CD4-positive, alpha-beta T cell (primary cell): ENCODE results near the gene CYP27A1. TPM values are rescaled to one million over a fixed set of nuclear protein-coding genes. Genes with fewer than 3 reads are reported as not detected.
"Not testable (repeated sequence)": the region's sequence is repeated elsewhere in the genome, so short reads cannot be mapped to it uniquely, and the experiment has no call there.

Source experiments
- ATAC-seq: fragments of 200-7000 bp; cut with Tn5 transposase; one replicate; pipeline ENCODE4 v1.10.0; 2022; ENCODE audit warnings: mild to moderate bottlenecking; ENCODE audit not compliant: poor library complexity
- CTCF ChIA-PET: fragments of 350-600 bp; sonication (Branson Sonifier 250); formaldehyde crosslinking; loops from one replicate; lab custom pipeline; 2021; ENCODE audit warnings: antibody characterized with exemption, inconsistent platforms; lab: Charles Lee
- POLR2A ChIA-PET: fragments of 350-600 bp; sonication (Branson Sonifier 250); formaldehyde crosslinking; loops from one replicate; lab custom pipeline; 2021; ENCODE audit warnings: antibody characterized with exemption, inconsistent platforms; lab: Charles Lee
- DNase-seq, 14 experiments: peaks; one replicate each; pipeline ENCODE4 v3.0.0-alpha.2; 2013 to 2020; ENCODE audit warnings: mixed read lengths in 2 of 14
- H3K27ac ChIP-seq, 2 donors: one replicate each; pipeline versions ENCODE4 v1.5.1 to v1.7.0; 2013; ENCODE audit warnings: low read length in 2 of 2, low read depth in 1 of 2, mild to moderate bottlenecking in 1 of 2
- H3K27me3 ChIP-seq, 2 experiments: 1 replicate in 1 of 2; 2 replicates in 1 of 2; pipeline versions ENCODE4 v1.6.1 to v1.7.0; 2013; ENCODE audit warnings: low read length in 2 of 2, control low read depth in 1 of 2, mild to moderate bottlenecking in 1 of 2, moderate library complexity in 1 of 2; ENCODE audit not compliant: insufficient read depth in 2 of 2, control insufficient read depth in 1 of 2
- H3K36me3 ChIP-seq: one replicate; pipeline ENCODE4 v1.6.1; 2013; ENCODE audit warnings: low read length, control low read depth; ENCODE audit not compliant: insufficient read depth
- H3K4me1 ChIP-seq: one replicate; pipeline ENCODE4 v1.6.1; 2013; ENCODE audit warnings: low read length, control low read depth; ENCODE audit not compliant: insufficient read depth
- H3K4me3 ChIP-seq: one replicate; pipeline ENCODE4 v1.5.1; 2013; ENCODE audit warnings: mild to moderate bottlenecking, low read length, moderate library complexity
- H3K9me3 ChIP-seq, 2 experiments: 1 replicate in 1 of 2; 2 replicates in 1 of 2; pipeline versions ENCODE4 v1.6.1 to v1.7.0; 2013; ENCODE audit warnings: low read length in 2 of 2, mild to moderate bottlenecking in 2 of 2, control low read depth in 1 of 2, moderate library complexity in 1 of 2; ENCODE audit not compliant: control insufficient read depth in 1 of 2, insufficient read depth in 1 of 2
- H3K27ac Mint-ChIP-seq: one replicate; pipeline ENCODE4 v1.8.0; 2020; ENCODE audit warnings: mixed read lengths
- H3K27me3 Mint-ChIP-seq: one replicate; pipeline ENCODE4 v1.8.0; 2021; ENCODE audit warnings: mixed read lengths
- H3K36me3 Mint-ChIP-seq: one replicate; pipeline ENCODE4 v1.8.0; 2021; ENCODE audit warnings: low read depth, mixed read lengths
- H3K4me1 Mint-ChIP-seq: one replicate; pipeline ENCODE4 v1.8.0; 2021; ENCODE audit warnings: low read depth, mixed read lengths
- H3K4me3 Mint-ChIP-seq: one replicate; pipeline ENCODE4 v1.8.0; 2020; ENCODE audit warnings: mild to moderate bottlenecking, mixed read lengths
- H3K9me3 Mint-ChIP-seq: one replicate; pipeline ENCODE4 v1.8.0; 2020; ENCODE audit warnings: mixed read lengths
- intact Hi-C, 2 experiments: fragments of 100-400 bp; cut with DNase I in 1 of 2; cut with micrococcal nuclease in 1 of 2; formaldehyde crosslinking; loops; one replicate each; pipeline versions ENCODE4 v1.15.1 to v1.9.0; 2023 to 2025; cut with DNase I, micrococcal nuclease
- total RNA-seq, 174 experiments: library from RNA in 2 of 174; stranded (reverse) in 2 of 174; gene quantifications; one replicate each; pipeline ENCODE4 v1.2.3 and lab custom pipeline; 2021 to 2026
- TF ChIP-seq, protein P1 (sequence below): fragments of 200-600 bp; IDR thresholded peaks from one replicate; pipeline ENCODE4 v1.8.0; 2022; ENCODE audit warnings: antibody characterized with exemption, mild to moderate bottlenecking

Gene CYP27A1
- total RNA-seq, 2 experiments from 2014 or later: 0.28 TPM; not detected in 1

DNA sequence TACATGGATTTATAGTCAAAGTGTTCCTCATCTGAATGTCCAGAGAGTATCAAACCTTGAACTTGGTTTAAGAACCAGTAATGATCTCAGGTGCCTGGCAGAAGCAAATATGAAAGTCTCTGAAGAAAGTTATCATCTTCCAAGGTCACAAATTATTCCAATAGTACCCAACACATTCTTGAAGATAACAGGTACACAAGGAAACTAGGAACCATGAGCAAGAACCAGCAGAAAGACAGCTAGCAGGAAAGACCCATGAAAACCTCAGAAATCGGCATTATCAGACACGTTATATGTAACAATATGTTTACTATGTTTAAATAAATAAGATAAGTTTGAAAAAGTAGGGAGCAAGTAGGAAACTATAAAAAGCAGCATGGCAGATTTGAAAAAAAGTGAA is 55.5 kb downstream of the CYP27A1 start:
- TF ChIP-seq, protein P1, sequence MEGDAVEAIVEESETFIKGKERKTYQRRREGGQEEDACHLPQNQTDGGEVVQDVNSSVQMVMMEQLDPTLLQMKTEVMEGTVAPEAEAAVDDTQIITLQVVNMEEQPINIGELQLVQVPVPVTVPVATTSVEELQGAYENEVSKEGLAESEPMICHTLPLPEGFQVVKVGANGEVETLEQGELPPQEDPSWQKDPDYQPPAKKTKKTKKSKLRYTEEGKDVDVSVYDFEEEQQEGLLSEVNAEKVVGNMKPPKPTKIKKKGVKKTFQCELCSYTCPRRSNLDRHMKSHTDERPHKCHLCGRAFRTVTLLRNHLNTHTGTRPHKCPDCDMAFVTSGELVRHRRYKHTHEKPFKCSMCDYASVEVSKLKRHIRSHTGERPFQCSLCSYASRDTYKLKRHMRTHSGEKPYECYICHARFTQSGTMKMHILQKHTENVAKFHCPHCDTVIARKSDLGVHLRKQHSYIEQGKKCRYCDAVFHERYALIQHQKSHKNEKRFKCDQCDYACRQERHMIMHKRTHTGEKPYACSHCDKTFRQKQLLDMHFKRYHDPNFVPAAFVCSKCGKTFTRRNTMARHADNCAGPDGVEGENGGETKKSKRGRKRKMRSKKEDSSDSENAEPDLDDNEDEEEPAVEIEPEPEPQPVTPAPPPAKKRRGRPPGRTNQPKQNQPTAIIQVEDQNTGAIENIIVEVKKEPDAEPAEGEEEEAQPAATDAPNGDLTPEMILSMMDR: no peak
- DNase-seq (no peak), ATAC-seq (no peak)
- no peak overlapping the region for H3K27ac ChIP-seq
- H3K36me3 ChIP-seq: no peaks in the 10 kb centered on the region
- H3K27me3 Mint-ChIP-seq: peaks cover 68% of the 10 kb centered on the region
- no peaks in the 10 kb centered on the region for H3K36me3 Mint-ChIP-seq
- peaks cover 0 to 14% of the 10 kb centered on the region in 2 experiments for H3K9me3 ChIP-seq
- H3K27ac Mint-ChIP-seq: no peak overlapping the region
- H3K4me3 Mint-ChIP-seq: no peak overlapping the region
- CTCF ChIA-PET: no interaction called here
- H3K4me1 ChIP-seq: no peaks in the 10 kb centered on the region
- H3K27me3 ChIP-seq: peaks cover 9 to 53% of the 10 kb centered on the region in 2 experiments
- intact Hi-C loops: no loop called here
- H3K4me3 ChIP-seq: no peak overlapping the region
- H3K4me1 Mint-ChIP-seq: no peaks in the 10 kb centered on the region
- peaks cover 2% of the 10 kb centered on the region for H3K9me3 Mint-ChIP-seq
- POLR2A ChIA-PET: no interaction called here

DNA sequence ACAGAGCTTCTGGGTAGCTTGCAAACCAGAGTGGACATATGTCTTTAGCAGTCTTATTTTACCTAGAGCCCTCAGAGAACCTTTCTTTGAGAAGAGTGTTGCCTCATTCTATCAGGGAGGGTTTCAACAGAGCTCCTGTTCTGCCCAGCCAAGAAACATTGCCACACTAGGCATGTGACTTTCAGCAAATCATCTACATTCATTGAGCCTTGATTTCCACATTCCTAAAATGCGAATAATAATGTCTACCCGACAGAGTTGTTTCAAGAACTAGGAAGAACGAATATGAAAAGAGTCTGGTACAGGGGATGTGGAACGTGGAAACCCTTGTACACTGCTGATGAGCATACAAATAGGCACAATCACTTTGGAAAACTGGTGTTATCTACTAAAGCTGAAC is 57.5 kb downstream of the CYP27A1 start:
- ATAC-seq (no peak), DNase-seq (no peak)
- Mint-ChIP-seq H3K27ac (no peak overlapping the region), H3K27me3 (peaks cover 56% of the 10 kb centered on the region), H3K4me1 (no peaks in the 10 kb centered on the region), H3K36me3 (no peaks in the 10 kb centered on the region), H3K9me3 (peaks cover 2% of the 10 kb centered on the region), H3K4me3 (no peak overlapping the region)
- TF ChIP-seq, protein P1: no peak
- H3K27ac ChIP-seq: no peak overlapping the region
- H3K4me3 ChIP-seq: no peak overlapping the region
- no peaks in the 10 kb centered on the region for H3K4me1 ChIP-seq
- ChIA-PET CTCF (interaction anchor here (1.3 kb wide), 1 partner anchor 8 kb away, joined by 3 read pairs; no protein-coding TSS in a partner anchor), POLR2A (no interaction called here)
- H3K36me3 ChIP-seq: no peaks in the 10 kb centered on the region
- intact Hi-C loops: no loop called here
- peaks cover 7 to 35% of the 10 kb centered on the region in 2 experiments for H3K27me3 ChIP-seq
- peaks cover 0 to 14% of the 10 kb centered on the region in 2 experiments for H3K9me3 ChIP-seq

DNA sequence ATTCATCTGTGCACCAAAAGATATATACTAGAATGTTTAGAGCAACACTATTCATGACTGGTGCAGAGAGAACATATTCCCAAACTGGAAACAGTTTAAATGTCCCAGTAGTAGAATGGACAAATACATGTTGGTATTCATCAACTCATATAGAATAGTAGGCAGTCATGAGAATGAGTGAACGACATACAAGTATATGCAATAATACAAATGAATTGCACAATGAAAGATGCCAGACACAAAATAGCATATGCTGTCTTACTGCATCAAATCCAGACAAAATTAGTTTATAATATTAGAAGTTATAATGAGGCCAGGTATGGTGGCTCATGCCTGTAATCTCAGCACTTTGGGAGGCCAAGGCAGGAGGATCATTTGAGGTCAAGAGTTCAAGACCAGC is 57.9 kb downstream of the CYP27A1 start:
- no peak overlapping the region for H3K4me3 ChIP-seq
- peaks cover 53% of the 10 kb centered on the region for H3K27me3 Mint-ChIP-seq

DNA sequence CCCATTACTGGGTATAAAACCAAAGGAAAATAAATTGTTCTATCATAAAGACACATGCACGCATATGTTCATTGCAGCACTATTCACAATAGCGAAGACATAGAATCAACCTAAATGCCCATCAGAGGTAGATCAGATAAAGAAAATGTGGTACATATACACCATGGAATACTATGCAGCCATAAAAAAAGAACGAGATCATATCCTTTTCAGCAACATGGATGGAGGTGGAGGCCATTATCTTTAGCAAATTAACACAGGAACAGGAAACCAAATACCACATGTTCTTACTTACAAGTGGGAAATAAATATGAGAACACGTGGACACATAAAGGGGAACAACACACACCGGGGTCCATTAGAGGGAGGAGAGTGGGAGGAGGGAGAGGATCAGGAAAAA is 62.4 kb downstream of the CYP27A1 start:
- H3K9me3 Mint-ChIP-seq, H3K27ac ChIP-seq, H3K36me3 ChIP-seq, H3K27ac Mint-ChIP-seq, H3K9me3 ChIP-seq, POLR2A ChIA-PET, CTCF ChIA-PET, DNase-seq, H3K4me1 ChIP-seq, H3K4me3 ChIP-seq, H3K36me3 Mint-ChIP-seq, H3K4me1 Mint-ChIP-seq, intact Hi-C loops, ATAC-seq, H3K4me3 Mint-ChIP-seq: not testable (repeated sequence)
- peaks cover 31% of the 10 kb centered on the region for H3K27me3 Mint-ChIP-seq
- H3K27me3 ChIP-seq: peaks cover 9 to 20% of the 10 kb centered on the region in 2 experiments

More for the DNA sequence above, 57.9 kb downstream of the CYP27A1 start:
- Histone ChIP-seq H3K27me3 (peaks cover 5 to 30% of the 10 kb centered on the region in 2 experiments), H3K9me3 (peaks cover 4 to 14% of the 10 kb centered on the region in 2 experiments), H3K36me3 (no peaks in the 10 kb centered on the region), H3K4me1 (no peaks in the 10 kb centered on the region), H3K27ac (no peak overlapping the region)
- ChIA-PET POLR2A (no interaction called here), CTCF (interaction anchor here (1.3 kb wide), 1 partner anchor 8 kb away, joined by 3 read pairs; no protein-coding TSS in a partner anchor)
- intact Hi-C loops: no loop called here
- Mint-ChIP-seq H3K4me3 (no peak overlapping the region), H3K9me3 (peaks cover 2% of the 10 kb centered on the region), H3K36me3 (no peaks in the 10 kb centered on the region), H3K27ac (no peak overlapping the region), H3K4me1 (no peaks in the 10 kb centered on the region)
- ATAC-seq: no peak
- no peak for DNase-seq
- TF ChIP-seq, protein P1: no peak

DNA sequence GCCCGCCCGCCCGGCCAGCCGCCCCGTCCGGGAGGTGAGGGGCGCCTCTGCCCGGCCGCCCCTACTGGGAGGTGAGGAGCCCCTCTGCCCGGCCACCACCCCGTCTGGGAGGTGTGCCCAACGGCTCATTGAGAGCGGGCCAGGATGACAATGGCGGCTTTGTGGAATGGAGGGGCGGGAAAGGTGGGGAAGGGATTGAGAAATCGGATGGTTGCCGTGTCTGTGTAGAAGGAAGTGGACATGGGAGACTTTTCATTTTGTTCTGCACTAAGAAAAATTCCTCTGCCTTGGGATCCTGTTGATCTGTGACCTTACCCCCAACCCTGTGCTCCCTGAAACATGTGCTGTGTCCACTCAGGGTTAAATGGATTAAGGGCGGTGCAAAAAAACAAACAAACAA is 65.0 kb downstream of the CYP27A1 start:
- not testable (repeated sequence) for H3K27ac ChIP-seq, H3K4me3 Mint-ChIP-seq, H3K4me1 Mint-ChIP-seq, H3K9me3 Mint-ChIP-seq, H3K4me3 ChIP-seq, H3K36me3 Mint-ChIP-seq, H3K9me3 ChIP-seq, H3K36me3 ChIP-seq, ATAC-seq, DNase-seq, H3K27ac Mint-ChIP-seq, H3K4me1 ChIP-seq
- ChIA-PET CTCF (interaction anchor here (0.6 to 2.6 kb wide), 24 partner anchors 7 to 572 kb away, joined by 3 to 26 read pairs (median 4); partner anchors contain the start of genes BCS1L, CDK5R2, RNF25 and STK36), POLR2A (interaction anchor here (0.6 kb wide), 1 partner anchor 136 kb away, joined by 4 read pairs; the partner anchor contains the start of gene TTLL4)
- peaks cover 29% of the 10 kb centered on the region for H3K27me3 Mint-ChIP-seq
- intact Hi-C loops: loop anchor here (1.0 to 5.0 kb wide), 4 partner anchors 135 to 200 kb away; partner anchors contain the start of genes BCS1L (in 1 of the 2), TTLL4 (in 1 of the 2) and ZNF142 (in 1 of the 2)
- peaks cover 17 to 19% of the 10 kb centered on the region in 2 experiments for H3K27me3 ChIP-seq
